Measurements from ENCODE around the gene ALPP. TPM values are rescaled to one million over a fixed set of nuclear protein-coding genes. Genes with fewer than 3 reads are reported as not detected.
"Not testable (repeated sequence)": the region's sequence is repeated elsewhere in the genome, so short reads cannot be mapped to it uniquely, and the experiment has no call there.

Gene ALPP
- total RNA-seq, 3 donors from 2014 or later (not counting 1 experiment from before 2014, with no cell fraction given) = 0.30 TPM; not detected in 2

DNA sequence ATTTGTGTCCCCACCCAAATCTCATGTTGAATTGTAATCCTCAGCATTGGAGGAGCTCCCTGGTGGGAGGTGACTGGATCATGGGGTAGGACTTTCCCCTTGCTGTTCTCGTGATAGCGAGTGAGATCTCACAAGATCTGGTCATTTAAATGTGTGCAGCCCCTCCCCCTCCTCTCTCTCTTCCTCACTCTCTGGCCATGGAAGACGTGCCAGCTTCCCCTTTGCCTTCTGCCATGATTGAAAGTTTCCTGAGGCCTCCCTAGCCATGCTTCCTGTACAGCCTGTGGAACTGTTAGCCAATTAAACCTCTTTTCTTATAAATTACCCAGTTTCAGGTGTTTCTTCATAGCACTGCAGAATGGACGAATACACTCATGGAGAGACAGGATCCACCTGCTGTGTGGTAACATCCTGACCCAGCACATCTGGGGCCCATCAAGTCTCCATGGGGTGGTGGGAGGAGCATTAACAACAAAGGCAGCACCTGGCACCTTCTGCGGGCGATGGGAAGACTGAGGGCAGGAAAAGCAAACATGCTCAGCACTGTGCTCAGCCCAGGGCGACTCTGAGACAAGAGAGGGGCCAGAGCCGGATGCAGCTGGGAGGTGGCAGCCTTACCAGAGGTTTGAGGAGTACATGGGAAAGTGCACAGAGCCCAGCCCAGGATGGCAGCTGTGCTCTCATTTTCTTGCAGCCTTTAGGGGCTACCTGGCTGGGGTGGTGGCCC is 16.2 kb upstream of the ALPP start:
- Mint-ChIP-seq H3K9me3 (no peaks in the 10 kb centered on the region), H3K27ac (no peak overlapping the region), H3K36me3 (no peaks in the 10 kb centered on the region), H3K27me3 (ENCODE audit: low read depth in 2 of 2) (no peaks in the 10 kb centered on the region), H3K4me1 (peaks cover 5 to 21% of the 10 kb centered on the region in 2 donors), H3K4me3 (no peak overlapping the region)
- H3K27ac ChIP-seq (ENCODE audit: low read length) = no peak overlapping the region
- H3K4me3 ChIP-seq (ENCODE audit: low read length) = no peak overlapping the region
- H3K9me3 ChIP-seq (ENCODE audit: control insufficient read depth, insufficient read depth, low read length) = no peaks in the 10 kb centered on the region
- WGBS (ENCODE audit: insufficient coverage) = 70% methylated on average over 8 of the region's 8 CpGs
- TF ChIP-seq, protein P1, sequence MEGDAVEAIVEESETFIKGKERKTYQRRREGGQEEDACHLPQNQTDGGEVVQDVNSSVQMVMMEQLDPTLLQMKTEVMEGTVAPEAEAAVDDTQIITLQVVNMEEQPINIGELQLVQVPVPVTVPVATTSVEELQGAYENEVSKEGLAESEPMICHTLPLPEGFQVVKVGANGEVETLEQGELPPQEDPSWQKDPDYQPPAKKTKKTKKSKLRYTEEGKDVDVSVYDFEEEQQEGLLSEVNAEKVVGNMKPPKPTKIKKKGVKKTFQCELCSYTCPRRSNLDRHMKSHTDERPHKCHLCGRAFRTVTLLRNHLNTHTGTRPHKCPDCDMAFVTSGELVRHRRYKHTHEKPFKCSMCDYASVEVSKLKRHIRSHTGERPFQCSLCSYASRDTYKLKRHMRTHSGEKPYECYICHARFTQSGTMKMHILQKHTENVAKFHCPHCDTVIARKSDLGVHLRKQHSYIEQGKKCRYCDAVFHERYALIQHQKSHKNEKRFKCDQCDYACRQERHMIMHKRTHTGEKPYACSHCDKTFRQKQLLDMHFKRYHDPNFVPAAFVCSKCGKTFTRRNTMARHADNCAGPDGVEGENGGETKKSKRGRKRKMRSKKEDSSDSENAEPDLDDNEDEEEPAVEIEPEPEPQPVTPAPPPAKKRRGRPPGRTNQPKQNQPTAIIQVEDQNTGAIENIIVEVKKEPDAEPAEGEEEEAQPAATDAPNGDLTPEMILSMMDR (IDR thresholded peaks at IDR 0.05) = no peak
- peaks cover 20% of the 10 kb centered on the region for H3K4me1 ChIP-seq (ENCODE audit: control insufficient read depth, insufficient read depth, low read length)
- DNase-seq = no peak
- intact Hi-C loops (cut with micrococcal nuclease) = no loop called here
- no peaks in the 10 kb centered on the region for H3K36me3 ChIP-seq (ENCODE audit: control insufficient read depth, insufficient read depth, low read length)
- no peaks in the 10 kb centered on the region for H3K27me3 ChIP-seq (ENCODE audit: control insufficient read depth, insufficient read depth, low read length)
- ATAC-seq = no peak

DNA sequence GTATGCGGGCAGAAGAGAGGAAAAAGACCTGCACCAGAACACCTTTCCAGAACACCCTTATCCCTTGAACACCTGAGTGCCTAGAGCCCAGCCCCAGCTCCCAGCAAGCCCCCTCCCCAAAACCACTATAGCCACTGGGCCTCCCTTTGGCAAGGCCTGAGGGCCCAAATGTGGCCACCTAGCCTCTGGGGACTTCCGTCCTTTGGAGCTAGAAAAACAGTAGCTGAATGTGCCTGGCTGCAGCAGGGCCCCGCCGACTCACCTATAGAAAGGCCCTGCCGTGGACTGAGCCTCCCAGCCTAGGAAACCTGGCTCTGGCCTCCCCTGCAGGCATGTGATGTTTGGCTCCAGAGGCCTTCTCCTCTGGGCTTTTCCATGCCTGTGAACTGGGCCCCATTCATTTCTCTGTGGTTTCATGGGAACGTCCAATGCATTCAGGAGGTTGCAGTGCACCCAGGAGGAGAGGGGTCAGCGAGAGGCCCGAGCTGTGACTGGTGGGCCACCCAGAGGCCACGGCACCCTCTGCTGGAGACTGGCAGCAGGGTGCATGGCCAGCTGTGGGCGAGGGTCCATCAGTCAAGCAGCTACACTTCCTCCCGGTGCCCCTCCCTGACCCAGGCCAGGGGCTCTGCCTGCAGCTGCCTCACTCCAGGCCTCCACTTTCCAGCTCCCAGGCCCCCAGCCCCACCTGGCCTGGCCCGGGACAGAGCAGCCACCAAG is 15.3 kb upstream of the ALPP start:
- Mint-ChIP-seq H3K4me1 (peaks cover 5 to 21% of the 10 kb centered on the region in 2 donors), H3K4me3 (peak overlapping the region; percentile 87), H3K27ac (peak overlapping the region in 1 of 2 donors; percentile 74)
- H3K9me3 Mint-ChIP-seq; DNase-seq; H3K27ac ChIP-seq (ENCODE audit: low read length); ATAC-seq; H3K4me3 ChIP-seq (ENCODE audit: low read length); H3K36me3 ChIP-seq (ENCODE audit: control insufficient read depth, insufficient read depth, low read length); H3K9me3 ChIP-seq (ENCODE audit: control insufficient read depth, insufficient read depth, low read length); intact Hi-C loops (cut with micrococcal nuclease); H3K27me3 Mint-ChIP-seq (ENCODE audit: low read depth in 2 of 2); H3K27me3 ChIP-seq (ENCODE audit: control insufficient read depth, insufficient read depth, low read length); H3K36me3 Mint-ChIP-seq: not testable (repeated sequence)
- H3K4me1 ChIP-seq (ENCODE audit: control insufficient read depth, insufficient read depth, low read length) = peaks cover 20% of the 10 kb centered on the region
- WGBS (ENCODE audit: insufficient coverage) = 64% methylated on average over 12 of the region's 12 CpGs

DNA sequence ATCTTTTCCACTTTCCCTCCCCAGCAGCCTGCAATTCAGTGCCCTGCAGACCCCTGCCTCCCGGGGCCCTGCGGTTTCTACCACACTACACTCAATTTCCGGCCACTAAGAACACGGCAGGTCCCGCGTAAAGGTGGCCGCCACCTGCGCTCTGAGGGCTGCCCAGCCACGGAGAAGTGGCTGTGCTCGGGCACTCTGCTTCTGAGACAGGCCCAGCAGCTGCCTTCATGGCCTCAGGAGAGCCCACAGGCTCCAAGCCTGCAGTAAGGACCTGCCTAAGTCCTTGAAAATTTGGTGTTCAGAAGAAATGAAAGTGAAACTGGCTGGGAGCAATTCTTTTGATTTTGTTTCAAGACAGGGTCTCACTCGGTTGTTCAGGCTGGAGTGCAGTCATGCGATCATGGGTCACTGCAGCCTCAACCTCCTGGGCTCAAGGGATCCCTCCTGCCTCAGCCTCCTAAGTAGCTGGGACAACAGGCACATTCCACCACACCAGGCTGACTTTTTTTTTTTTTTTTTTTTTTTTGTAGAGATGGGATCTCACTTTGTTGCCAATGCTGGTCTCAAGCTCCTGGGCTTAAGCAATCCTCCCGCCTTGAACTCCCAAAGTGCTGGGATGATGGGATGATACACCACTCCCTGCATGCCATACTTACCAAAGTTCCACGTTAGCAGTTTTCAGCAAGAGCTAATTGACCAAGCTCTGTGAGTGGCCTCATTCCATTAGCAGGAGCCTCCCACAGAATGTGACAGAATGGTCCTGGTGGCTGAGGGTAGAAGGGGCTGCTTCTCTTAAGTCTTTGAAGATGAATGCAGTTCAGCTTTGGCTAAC is 14.6 kb upstream of the ALPP start:
- Mint-ChIP-seq H3K4me1 (peaks cover 5 to 21% of the 10 kb centered on the region in 2 donors), H3K4me3 (peak overlapping the region; percentile 87), H3K9me3 (no peaks in the 10 kb centered on the region), H3K27ac (peak overlapping the region in 1 of 2 donors; percentile 74), H3K36me3 (no peaks in the 10 kb centered on the region), H3K27me3 (ENCODE audit: low read depth in 2 of 2) (no peaks in the 10 kb centered on the region)
- no peak overlapping the region for H3K27ac ChIP-seq (ENCODE audit: low read length)
- TF ChIP-seq, protein P1 (IDR thresholded peaks at IDR 0.05) = no peak
- ATAC-seq (peak in 2 of 3 donors; percentile 24 to 50), DNase-seq (peak in 1 of 2 donors; percentile 45)
- H3K4me1 ChIP-seq (ENCODE audit: control insufficient read depth, insufficient read depth, low read length) = peaks cover 20% of the 10 kb centered on the region
- WGBS (ENCODE audit: insufficient coverage) = 14% methylated on average over 14 of the region's 14 CpGs
- H3K36me3 ChIP-seq (ENCODE audit: control insufficient read depth, insufficient read depth, low read length) = no peaks in the 10 kb centered on the region
- H3K9me3 ChIP-seq (ENCODE audit: control insufficient read depth, insufficient read depth, low read length) = no peaks in the 10 kb centered on the region
- intact Hi-C loops (cut with micrococcal nuclease) = no loop called here
- H3K27me3 ChIP-seq (ENCODE audit: control insufficient read depth, insufficient read depth, low read length) = no peaks in the 10 kb centered on the region
- H3K4me3 ChIP-seq (ENCODE audit: low read length) = no peak overlapping the region

DNA sequence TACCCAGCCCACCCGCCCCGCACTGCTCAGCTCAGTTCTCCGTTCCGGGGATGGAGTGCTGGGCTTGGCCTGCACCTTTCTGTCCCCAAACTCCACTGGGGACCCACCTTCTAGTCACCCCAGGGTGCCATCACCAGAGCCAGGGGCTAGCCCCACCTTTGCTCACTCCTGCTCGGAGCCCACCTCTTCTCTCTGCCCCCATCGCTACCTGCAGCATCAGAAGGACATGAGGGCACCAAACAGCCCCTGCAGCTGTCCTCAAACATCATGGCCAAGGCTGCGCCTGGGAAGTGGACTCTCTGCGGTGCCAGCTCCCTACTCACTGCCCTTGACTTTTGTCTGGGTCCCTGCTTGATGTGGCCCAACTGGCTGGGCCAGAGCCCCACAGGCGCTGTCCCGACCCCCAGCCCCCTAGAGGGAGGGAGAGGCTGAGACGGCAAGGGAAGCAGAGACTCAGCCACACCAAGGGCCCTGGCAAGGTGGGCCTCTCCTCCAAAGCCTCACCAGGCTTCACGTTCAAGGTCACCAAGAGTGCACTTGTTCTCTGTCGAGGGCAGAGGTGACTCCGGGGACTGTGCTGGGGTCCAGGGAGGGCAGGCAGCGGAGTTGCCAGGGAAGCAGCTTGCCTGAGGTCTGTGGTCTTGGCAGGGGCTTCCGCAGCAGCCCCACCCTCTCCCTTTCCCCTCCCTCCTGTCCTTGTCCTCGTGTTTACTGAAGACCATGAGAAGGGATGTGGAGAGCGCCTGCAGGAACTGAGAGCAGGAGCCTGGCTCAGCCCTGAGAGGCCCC is 13.6 kb upstream of the ALPP start:
- Mint-ChIP-seq H3K4me3 (peak overlapping the region; percentile 42), H3K4me1 (peaks cover 5 to 21% of the 10 kb centered on the region in 2 donors)
- H3K27me3 Mint-ChIP-seq (ENCODE audit: low read depth in 2 of 2); H3K27ac Mint-ChIP-seq; H3K36me3 ChIP-seq (ENCODE audit: control insufficient read depth, insufficient read depth, low read length); H3K36me3 Mint-ChIP-seq; H3K4me3 ChIP-seq (ENCODE audit: low read length); H3K9me3 ChIP-seq (ENCODE audit: control insufficient read depth, insufficient read depth, low read length); intact Hi-C loops (cut with micrococcal nuclease); H3K27me3 ChIP-seq (ENCODE audit: control insufficient read depth, insufficient read depth, low read length); ATAC-seq; H3K9me3 Mint-ChIP-seq; DNase-seq; H3K27ac ChIP-seq (ENCODE audit: low read length): not testable (repeated sequence)
- peaks cover 20% of the 10 kb centered on the region for H3K4me1 ChIP-seq (ENCODE audit: control insufficient read depth, insufficient read depth, low read length)
- WGBS (ENCODE audit: insufficient coverage) = 64% methylated on average over 14 of the region's 18 CpGs

Data from natural killer cell (primary cell).